HL-60 (cell line): ENCODE measurements around the gene FARS2.

Experiments
- DNase-seq, 2 experiments: peaks; one replicate each; pipeline ENCODE4 v3.0.0-alpha.2; 2010 to 2020; ENCODE audit warnings: low read depth in 1 of 2, low spot score in 1 of 2
- H3K27ac ChIP-seq: fragments of 250-450 bp; sonication (Bioruptor Pico); replicated peaks from 2 replicates; pipeline ENCODE4 v1.5.1; 2020; ENCODE audit warnings: mild to moderate bottlenecking, moderate library complexity
- H3K27me3 ChIP-seq: fragments of 250-450 bp; sonication (Bioruptor Pico); 2 replicates; pipeline ENCODE4 v1.5.1; 2021; ENCODE audit warnings: mild to moderate bottlenecking, moderate library complexity; ENCODE audit not compliant: insufficient read depth, poor library complexity, severe bottlenecking
- H3K4me3 ChIP-seq: replicated peaks from 2 replicates; pipeline ENCODE4 v1.5.1; 2011; ENCODE audit warnings: mild to moderate bottlenecking, control low read depth, low read length; ENCODE audit not compliant: insufficient read depth
- GABPA ChIP-seq: IDR thresholded peaks from 2 replicates; pipeline ENCODE4 v1.6.1; 2012; ENCODE audit warnings: low read depth
- POLR2AphosphoS5 ChIP-seq: IDR thresholded peaks from 2 replicates; pipeline ENCODE4 v1.6.1; 2012; ENCODE audit warnings: low read depth
- SPI1 ChIP-seq: IDR thresholded peaks from 2 replicates; pipeline ENCODE4 v1.6.1; 2012; ENCODE audit warnings: low read depth, mild to moderate bottlenecking, borderline replicate concordance
- TF ChIP-seq, protein P1 (sequence below): IDR thresholded peaks from 2 replicates; pipeline ENCODE4 v1.6.1; 2012; ENCODE audit warnings: low read depth; ENCODE audit not compliant: insufficient replicate concordance
- TF ChIP-seq, protein P2 (sequence below): IDR thresholded peaks from one replicate; pipeline ENCODE4 v1.5.1; 2011; ENCODE audit warnings: low read length, control low read depth, inconsistent platforms; ENCODE audit not compliant: insufficient read depth

The FARS2 gene

DNA sequence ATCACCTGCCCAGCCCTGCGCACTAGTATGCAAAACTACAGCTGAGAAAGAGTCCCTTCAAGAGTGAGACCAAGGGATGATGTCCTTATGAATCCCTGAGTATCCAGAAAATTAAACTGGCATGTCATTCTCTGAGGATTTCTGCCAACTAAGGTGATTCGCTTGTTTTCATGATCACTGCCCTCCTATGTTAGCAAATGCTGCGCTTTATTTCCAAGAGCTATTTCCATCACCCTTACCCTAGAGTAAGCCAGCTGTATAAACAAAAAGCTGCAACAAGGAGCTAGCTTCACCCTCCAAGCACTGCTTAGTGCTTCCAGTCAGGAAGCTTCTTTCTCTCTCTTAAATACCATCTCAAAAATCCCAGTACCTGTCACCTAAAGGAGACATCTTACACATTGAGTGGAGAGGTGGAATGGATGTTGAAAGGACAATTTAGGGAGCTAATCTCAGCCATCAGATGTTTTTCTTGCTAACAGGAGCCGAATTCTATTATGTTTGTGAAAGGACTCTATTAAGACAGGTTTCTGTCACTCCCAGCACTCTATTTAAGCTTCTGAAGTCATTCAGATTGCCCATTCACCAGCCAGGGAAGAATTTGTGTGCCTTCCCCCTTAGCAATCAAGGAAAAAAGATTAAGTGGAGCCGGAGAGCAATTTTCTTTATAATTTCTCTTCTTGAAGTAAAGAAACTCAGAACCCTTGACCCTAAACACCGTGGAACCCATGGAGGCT is 423.2 kb downstream of the FARS2 start:
- H3K27me3 ChIP-seq, result no peaks in the 10 kb centered on the region
- DNase-seq, result no peak
- TF ChIP-seq, protein P1, sequence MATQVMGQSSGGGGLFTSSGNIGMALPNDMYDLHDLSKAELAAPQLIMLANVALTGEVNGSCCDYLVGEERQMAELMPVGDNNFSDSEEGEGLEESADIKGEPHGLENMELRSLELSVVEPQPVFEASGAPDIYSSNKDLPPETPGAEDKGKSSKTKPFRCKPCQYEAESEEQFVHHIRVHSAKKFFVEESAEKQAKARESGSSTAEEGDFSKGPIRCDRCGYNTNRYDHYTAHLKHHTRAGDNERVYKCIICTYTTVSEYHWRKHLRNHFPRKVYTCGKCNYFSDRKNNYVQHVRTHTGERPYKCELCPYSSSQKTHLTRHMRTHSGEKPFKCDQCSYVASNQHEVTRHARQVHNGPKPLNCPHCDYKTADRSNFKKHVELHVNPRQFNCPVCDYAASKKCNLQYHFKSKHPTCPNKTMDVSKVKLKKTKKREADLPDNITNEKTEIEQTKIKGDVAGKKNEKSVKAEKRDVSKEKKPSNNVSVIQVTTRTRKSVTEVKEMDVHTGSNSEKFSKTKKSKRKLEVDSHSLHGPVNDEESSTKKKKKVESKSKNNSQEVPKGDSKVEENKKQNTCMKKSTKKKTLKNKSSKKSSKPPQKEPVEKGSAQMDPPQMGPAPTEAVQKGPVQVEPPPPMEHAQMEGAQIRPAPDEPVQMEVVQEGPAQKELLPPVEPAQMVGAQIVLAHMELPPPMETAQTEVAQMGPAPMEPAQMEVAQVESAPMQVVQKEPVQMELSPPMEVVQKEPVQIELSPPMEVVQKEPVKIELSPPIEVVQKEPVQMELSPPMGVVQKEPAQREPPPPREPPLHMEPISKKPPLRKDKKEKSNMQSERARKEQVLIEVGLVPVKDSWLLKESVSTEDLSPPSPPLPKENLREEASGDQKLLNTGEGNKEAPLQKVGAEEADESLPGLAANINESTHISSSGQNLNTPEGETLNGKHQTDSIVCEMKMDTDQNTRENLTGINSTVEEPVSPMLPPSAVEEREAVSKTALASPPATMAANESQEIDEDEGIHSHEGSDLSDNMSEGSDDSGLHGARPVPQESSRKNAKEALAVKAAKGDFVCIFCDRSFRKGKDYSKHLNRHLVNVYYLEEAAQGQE, result no peak
- TF ChIP-seq GABPA (no peak), SPI1 (no peak), POLR2AphosphoS5 (no peak)
- TF ChIP-seq, protein P2, sequence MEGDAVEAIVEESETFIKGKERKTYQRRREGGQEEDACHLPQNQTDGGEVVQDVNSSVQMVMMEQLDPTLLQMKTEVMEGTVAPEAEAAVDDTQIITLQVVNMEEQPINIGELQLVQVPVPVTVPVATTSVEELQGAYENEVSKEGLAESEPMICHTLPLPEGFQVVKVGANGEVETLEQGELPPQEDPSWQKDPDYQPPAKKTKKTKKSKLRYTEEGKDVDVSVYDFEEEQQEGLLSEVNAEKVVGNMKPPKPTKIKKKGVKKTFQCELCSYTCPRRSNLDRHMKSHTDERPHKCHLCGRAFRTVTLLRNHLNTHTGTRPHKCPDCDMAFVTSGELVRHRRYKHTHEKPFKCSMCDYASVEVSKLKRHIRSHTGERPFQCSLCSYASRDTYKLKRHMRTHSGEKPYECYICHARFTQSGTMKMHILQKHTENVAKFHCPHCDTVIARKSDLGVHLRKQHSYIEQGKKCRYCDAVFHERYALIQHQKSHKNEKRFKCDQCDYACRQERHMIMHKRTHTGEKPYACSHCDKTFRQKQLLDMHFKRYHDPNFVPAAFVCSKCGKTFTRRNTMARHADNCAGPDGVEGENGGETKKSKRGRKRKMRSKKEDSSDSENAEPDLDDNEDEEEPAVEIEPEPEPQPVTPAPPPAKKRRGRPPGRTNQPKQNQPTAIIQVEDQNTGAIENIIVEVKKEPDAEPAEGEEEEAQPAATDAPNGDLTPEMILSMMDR, result no peak
- H3K4me3 ChIP-seq, result no peak overlapping the region
- H3K27ac ChIP-seq, result no peak overlapping the region

GRCh38 chr6:5693225-5694145 is 432.2 kb downstream of the FARS2 start:
- H3K27me3 ChIP-seq, result no peaks in the 10 kb centered on the region
- no peak overlapping the region for H3K27ac ChIP-seq
- no peak for DNase-seq
- TF ChIP-seq SPI1 (no peak), POLR2AphosphoS5 (no peak), GABPA (no peak)
- TF ChIP-seq, protein P2, result no peak
- TF ChIP-seq, protein P1, result no peak
- H3K4me3 ChIP-seq, result no peak overlapping the region

- Histone ChIP-seq H3K27me3 (no peaks in the 10 kb centered on the region), H3K4me3 (no peak overlapping the region), H3K27ac (no peak overlapping the region)
- no peak for DNase-seq
- no peak for TF ChIP-seq SPI1
- TF ChIP-seq POLR2AphosphoS5, result no peak
- TF ChIP-seq, protein P2, result no peak
- TF ChIP-seq, protein P1, result no peak
- TF ChIP-seq GABPA, result no peak
These were observed 434.2 kb downstream of the FARS2 start for GRCh38 chr6:5695260-5696245.
